ENCODE measurements around the gene TRIM47. TPM values are rescaled to one million over a fixed set of nuclear protein-coding genes. Genes with fewer than 3 reads are reported as not detected.

The TRIM47 gene
- total and polyA plus RNA-seq, 2 of the 13 experiments (the other 11 are each of a cell fraction or from before 2014, with no cell fraction given), result 33.5 to 82.0 TPM

DNA sequence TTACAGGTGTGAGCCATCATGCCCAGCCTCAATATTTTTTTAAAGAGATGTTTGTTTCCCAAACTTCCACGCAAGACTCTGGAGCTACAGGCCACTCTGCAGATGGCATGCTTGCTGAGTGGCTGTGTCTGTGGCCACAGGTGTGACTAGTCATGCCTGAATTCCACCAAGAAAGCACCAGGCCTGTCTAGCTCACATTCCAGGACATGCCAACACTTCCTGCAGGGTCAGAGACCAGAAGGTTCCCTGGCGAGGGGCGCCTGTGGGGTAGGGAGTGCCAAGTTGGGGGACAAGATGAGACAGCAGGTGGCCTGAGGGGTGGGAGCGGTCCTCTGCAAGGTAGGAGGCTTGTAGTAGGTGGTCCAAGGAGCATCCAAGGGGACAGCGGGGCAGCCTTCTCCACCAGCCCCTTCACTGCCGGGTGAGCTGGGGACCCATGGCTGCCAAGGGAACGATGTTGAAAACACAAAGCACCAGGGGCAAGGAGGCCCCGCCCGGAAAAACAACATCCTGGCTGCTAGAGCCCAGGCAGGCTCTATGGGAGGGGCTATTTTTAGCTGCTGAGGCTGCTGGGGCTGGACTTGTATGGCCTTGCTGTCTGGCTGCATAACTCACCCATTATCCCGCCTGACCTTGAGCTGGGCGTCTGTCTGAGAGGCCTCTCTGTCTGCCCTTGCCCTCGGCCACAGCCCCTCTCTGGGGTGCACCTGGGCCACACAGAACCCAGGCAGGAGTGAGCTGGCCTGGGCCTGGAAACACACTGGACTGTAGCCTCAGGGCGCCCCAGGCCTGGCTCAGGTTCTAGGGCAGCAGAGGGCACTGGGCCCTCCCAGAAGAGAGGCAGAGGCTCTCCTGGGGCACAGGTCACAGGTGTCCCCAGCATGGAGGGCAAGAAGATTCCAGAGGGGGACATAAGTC lies 5.7 kb downstream of the TRIM47 start (continued):
- TF ChIP-seq NFIB (CRISPR knock-in tag; IDR thresholded peaks at IDR 0.05; ENCODE audit: borderline replicate concordance) (no peak), ZNF337 (CRISPR knock-in tag; IDR thresholded peaks at IDR 0.05; ENCODE audit: borderline replicate concordance, low read depth) (peak; percentile 90), TEAD3 (CRISPR knock-in tag; optimal IDR thresholded peaks at IDR 0.05; ENCODE audit: borderline replicate concordance) (peak; percentile 95), ARNT2 (CRISPR knock-in tag; IDR thresholded peaks at IDR 0.05; ENCODE audit: low read depth) (no peak; the same call in 1 of the 2 replicates), STAG1 (CRISPR knock-in tag; IDR thresholded peaks at IDR 0.05) (peak; percentile 45), HMGA1 (CRISPR knock-in tag; conservative IDR thresholded peaks at IDR 0.05) (no peak), CHD4 (IDR thresholded peaks at IDR 0.05; ENCODE audit: borderline replicate concordance, low read length) (no peak), U2AF1 (optimal IDR thresholded peaks at IDR 0.05; ENCODE audit: low read depth, low read length) (no peak), ELF3 (CRISPR knock-in tag; IDR thresholded peaks at IDR 0.05) (peak; percentile 85), FOXM1 (CRISPR knock-in tag; IDR thresholded peaks at IDR 0.05) (no peak), TEAD2 (CRISPR knock-in tag; IDR thresholded peaks at IDR 0.05) (no peak)
- TF ChIP-seq, protein P1, sequence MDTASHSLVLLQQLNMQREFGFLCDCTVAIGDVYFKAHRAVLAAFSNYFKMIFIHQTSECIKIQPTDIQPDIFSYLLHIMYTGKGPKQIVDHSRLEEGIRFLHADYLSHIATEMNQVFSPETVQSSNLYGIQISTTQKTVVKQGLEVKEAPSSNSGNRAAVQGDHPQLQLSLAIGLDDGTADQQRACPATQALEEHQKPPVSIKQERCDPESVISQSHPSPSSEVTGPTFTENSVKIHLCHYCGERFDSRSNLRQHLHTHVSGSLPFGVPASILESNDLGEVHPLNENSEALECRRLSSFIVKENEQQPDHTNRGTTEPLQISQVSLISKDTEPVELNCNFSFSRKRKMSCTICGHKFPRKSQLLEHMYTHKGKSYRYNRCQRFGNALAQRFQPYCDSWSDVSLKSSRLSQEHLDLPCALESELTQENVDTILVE (CRISPR knock-in tag; IDR thresholded peaks at IDR 0.05), result peak; percentile 86
- TF ChIP-seq, protein P2, sequence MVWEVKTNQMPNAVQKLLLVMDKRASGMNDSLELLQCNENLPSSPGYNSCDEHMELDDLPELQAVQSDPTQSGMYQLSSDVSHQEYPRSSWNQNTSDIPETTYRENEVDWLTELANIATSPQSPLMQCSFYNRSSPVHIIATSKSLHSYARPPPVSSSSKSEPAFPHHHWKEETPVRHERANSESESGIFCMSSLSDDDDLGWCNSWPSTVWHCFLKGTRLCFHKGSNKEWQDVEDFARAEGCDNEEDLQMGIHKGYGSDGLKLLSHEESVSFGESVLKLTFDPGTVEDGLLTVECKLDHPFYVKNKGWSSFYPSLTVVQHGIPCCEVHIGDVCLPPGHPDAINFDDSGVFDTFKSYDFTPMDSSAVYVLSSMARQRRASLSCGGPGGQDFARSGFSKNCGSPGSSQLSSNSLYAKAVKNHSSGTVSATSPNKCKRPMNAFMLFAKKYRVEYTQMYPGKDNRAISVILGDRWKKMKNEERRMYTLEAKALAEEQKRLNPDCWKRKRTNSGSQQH (CRISPR knock-in tag; IDR thresholded peaks at IDR 0.05; ENCODE audit: low read depth), result peak; percentile 86; the same call in 1 of the 2 replicates
- TF ChIP-seq, protein P3, sequence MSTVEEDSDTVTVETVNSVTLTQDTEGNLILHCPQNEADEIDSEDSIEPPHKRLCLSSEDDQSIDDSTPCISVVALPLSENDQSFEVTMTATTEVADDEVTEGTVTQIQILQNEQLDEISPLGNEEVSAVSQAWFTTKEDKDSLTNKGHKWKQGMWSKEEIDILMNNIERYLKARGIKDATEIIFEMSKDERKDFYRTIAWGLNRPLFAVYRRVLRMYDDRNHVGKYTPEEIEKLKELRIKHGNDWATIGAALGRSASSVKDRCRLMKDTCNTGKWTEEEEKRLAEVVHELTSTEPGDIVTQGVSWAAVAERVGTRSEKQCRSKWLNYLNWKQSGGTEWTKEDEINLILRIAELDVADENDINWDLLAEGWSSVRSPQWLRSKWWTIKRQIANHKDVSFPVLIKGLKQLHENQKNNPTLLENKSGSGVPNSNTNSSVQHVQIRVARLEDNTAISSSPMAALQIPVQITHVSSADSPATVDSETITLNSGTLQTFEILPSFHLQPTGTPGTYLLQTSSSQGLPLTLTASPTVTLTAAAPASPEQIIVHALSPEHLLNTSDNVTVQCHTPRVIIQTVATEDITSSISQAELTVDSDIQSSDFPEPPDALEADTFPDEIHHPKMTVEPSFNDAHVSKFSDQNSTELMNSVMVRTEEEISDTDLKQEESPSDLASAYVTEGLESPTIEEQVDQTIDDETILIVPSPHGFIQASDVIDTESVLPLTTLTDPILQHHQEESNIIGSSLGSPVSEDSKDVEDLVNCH (CRISPR knock-in tag; IDR thresholded peaks at IDR 0.05), result no peak
- TF ChIP-seq, protein P4, sequence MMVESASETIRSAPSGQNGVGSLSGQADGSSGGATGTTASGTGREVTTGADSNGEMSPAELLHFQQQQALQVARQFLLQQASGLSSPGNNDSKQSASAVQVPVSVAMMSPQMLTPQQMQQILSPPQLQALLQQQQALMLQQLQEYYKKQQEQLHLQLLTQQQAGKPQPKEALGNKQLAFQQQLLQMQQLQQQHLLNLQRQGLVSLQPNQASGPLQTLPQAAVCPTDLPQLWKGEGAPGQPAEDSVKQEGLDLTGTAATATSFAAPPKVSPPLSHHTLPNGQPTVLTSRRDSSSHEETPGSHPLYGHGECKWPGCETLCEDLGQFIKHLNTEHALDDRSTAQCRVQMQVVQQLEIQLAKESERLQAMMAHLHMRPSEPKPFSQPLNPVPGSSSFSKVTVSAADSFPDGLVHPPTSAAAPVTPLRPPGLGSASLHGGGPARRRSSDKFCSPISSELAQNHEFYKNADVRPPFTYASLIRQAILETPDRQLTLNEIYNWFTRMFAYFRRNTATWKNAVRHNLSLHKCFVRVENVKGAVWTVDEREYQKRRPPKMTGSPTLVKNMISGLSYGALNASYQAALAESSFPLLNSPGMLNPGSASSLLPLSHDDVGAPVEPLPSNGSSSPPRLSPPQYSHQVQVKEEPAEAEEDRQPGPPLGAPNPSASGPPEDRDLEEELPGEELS (CRISPR knock-in tag; IDR thresholded peaks at IDR 0.05), result peak; percentile 99
- TF ChIP-seq, protein P5, sequence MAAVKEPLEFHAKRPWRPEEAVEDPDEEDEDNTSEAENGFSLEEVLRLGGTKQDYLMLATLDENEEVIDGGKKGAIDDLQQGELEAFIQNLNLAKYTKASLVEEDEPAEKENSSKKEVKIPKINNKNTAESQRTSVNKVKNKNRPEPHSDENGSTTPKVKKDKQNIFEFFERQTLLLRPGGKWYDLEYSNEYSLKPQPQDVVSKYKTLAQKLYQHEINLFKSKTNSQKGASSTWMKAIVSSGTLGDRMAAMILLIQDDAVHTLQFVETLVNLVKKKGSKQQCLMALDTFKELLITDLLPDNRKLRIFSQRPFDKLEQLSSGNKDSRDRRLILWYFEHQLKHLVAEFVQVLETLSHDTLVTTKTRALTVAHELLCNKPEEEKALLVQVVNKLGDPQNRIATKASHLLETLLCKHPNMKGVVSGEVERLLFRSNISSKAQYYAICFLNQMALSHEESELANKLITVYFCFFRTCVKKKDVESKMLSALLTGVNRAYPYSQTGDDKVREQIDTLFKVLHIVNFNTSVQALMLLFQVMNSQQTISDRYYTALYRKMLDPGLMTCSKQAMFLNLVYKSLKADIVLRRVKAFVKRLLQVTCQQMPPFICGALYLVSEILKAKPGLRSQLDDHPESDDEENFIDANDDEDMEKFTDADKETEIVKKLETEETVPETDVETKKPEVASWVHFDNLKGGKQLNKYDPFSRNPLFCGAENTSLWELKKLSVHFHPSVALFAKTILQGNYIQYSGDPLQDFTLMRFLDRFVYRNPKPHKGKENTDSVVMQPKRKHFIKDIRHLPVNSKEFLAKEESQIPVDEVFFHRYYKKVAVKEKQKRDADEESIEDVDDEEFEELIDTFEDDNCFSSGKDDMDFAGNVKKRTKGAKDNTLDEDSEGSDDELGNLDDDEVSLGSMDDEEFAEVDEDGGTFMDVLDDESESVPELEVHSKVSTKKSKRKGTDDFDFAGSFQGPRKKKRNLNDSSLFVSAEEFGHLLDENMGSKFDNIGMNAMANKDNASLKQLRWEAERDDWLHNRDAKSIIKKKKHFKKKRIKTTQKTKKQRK (IDR thresholded peaks at IDR 0.05; ENCODE audit: low read length), result no peak
- TF ChIP-seq, protein P6, sequence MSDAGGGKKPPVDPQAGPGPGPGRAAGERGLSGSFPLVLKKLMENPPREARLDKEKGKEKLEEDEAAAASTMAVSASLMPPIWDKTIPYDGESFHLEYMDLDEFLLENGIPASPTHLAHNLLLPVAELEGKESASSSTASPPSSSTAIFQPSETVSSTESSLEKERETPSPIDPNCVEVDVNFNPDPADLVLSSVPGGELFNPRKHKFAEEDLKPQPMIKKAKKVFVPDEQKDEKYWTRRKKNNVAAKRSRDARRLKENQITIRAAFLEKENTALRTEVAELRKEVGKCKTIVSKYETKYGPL (CRISPR knock-in tag; IDR thresholded peaks at IDR 0.05), result peak; percentile 57; the same call in 1 of the 2 replicates

All from HepG2 (cell line).